Erythroblast (primary cell): ENCODE data around the gene TMEM94.

Experiments
- GATA1 ChIP-seq: IDR thresholded peaks from 2 replicates; pipeline ENCODE4 v1.6.1; 2011; ENCODE audit warnings: low read depth, mild to moderate bottlenecking, control low read depth, low read length, moderate library complexity
- POLR2A ChIP-seq: IDR thresholded peaks from 2 replicates; pipeline ENCODE4 v1.6.1; 2011; ENCODE audit warnings: mild to moderate bottlenecking, low read length

GRCh38 chr17:75502072-75502720 lies 45.8 kb downstream of the TMEM94 start:
- TF ChIP-seq POLR2A = no peak
- TF ChIP-seq GATA1 = no peak
